ENCODE data around the gene ZNF574.

The ZNF574 gene

DNA sequence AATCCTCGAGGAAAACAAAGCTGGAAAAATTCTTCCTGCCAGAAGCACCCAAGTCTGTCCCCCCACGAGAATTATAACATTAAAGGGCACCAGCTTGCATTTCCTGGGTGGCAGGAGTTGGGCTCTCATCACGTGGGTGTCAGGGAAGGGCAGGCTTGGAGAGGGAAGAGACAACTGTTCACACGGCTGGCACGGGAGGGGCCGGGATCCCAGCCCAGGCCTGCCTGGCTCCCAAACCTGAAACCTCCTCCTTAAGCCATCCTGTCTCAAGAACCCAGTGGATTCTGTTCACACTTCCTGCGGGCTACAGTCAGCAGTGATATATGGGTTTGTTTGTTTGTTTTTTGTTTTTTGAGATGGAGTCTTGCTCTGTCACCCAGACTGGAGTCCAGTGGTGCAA lies 18.1 kb upstream of the ZNF574 start:
- no peak for DNase-seq

- DNase-seq: no peak
Observed at GRCh38 chr19:42059196-42059595, 16.8 kb upstream of the ZNF574 start.

DNA sequence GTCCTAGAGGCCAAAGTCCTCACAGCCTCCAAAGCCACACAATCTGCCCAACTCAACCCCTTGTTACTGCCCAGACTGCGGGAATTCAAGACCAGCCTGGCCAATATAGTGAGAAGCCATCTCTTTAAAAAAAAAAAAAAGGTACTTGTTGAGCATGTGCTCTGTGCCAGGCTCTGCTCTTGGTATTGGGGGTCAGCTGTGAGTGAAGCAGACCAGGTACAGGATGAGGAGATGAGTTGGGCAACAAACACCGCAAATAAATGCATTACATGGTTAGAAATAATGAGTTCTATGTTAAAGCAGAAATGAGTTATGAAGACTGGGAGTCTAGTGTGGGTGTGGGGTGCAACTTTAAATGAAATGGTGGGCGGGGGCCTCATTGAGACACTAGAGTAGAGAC lies 15.8 kb upstream of the ZNF574 start:
- DNase-seq: no peak

GRCh38 chr19:42062381-42062780 lies 13.6 kb upstream of the ZNF574 start:
- no peak for DNase-seq

DNA sequence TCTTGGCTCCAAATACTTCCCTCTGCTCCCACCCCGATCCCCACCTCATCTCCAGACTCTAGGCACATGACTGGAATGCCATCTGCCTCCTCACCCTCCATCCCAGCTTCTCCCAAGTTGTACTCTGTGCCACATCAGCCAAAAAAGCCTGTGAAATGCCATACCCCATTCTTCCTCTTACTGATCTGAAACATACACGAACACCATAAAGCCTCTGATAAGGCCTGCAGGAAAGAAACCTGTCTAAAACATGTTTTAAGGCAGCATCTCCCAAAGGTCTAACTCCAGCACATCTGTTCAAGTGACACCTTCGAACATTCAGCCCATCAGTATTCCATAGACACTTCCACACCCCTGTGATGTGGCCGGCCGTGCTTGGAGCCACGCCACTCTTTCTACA lies 11.5 kb upstream of the ZNF574 start:
- DNase-seq: no peak

DNA sequence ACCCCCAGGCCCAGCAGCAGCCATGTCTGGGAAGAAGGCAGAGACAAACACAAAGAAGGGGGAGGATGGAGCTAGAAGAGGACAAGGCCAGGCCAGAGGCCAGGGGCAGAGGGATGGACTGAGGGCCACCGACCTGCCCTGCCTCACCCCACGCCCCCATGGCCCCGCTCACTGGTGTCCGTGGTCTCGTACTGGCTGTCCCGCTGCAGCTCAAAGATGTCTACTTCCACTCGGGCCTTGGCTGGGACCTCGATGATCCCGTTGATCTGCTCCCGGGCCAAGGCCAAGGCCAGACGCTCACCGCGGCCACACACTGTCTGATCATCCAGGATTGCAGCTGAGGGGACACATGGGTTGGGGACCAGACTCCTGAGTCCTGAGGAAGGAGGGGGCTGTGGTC lies 10.9 kb upstream of the ZNF574 start:
- DNase-seq: no peak

- no peak for DNase-seq
Observed at GRCh38 chr19:42065511-42065910, 10.5 kb upstream of the ZNF574 start.

DNA sequence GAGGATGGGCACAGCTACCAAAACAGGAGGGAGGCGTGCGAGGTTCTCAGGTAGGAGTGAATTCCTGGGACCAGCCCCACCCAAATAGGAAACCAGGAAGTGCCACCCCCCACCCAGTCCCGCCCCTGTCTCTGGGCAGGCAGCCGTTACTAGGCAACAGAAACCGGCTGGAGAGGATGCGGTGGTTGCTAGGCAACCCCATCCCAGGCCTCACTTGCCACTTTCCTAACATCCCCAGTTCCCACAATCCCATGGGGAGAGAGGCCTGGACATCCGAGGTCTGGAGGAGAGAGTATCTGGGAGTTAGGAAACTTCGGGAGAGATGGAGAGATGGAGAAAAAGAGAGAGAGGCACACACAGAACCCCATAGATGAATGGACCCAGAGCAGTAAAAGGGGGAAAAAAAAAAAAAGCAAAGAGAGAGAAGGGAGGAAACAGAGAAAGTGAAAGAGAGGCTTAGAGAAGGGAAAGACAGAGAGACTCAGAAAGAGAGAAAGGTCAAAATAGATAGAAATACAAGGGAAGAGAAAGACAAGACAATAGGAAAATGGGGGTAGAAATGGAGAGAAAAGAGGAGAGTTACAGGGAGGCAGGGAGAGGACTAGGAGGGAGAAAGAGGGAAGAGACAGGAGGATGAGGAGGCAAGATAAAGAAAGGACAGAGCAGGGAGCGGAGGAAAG lies 9.8 kb upstream of the ZNF574 start:
- no peak for DNase-seq

- no peak for DNase-seq
Observed at GRCh38 chr19:42067315-42067888, 8.6 kb upstream of the ZNF574 start.

DNA sequence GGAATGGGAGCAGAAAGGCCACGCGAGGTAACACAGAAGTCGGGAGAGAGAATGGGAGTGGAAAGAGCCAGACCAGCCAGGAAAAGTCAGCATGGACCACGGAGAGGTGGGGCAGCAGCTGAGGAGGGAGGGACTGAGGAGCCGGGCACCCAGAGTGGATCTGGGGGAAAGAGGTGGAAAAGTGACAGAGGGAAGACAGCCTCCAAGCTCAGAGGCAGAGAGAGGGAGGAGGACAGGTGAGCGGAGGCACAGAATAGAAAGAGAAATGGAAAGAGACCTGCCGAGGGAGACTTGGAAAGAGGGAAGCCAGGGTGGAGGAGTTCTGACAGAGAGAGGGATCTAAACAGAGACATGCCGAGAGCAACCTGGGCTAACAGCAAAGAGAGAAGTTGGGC lies 7.6 kb upstream of the ZNF574 start:
- no peak for DNase-seq

DNA sequence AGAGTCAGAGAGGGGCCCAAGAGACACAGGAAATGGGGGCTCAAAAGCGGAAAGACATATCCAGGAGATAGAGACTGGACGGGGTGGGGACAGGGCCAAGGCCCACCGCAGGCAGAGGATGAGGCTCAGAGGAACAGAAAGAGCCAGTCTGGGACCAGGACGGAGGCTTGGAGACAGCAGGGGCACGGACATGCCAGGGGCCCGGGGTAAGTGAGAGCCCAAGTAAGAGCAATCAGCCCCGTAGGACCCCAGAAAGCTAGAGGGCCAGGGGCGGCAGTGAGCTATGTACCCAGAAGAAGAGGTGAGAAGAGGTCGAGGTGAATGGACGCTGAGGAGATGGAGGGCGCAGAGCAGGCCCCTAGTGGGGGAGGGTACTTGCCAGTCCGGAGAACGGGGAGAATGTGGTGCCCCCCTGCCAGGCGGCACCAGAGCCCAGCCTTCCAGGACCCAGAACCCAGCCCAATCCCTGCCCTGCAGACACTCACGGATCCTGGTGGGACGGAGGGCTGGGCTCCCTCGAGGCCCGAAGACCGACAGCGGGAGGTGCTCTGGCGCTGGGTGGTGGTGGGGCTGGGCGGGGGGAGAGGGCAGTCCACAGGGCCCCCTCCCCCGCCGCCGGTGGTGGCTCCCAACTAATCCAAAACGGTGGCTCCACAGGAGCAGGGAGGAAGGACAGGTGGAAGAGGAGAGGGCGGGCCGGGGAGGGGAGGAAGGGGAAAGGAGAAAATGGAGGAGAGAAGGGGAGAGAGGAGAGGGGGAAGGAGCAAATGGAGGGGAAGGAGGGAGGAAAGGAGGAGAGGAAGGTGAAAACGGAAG lies 7.0 kb upstream of the ZNF574 start:
- no peak for DNase-seq

DNA sequence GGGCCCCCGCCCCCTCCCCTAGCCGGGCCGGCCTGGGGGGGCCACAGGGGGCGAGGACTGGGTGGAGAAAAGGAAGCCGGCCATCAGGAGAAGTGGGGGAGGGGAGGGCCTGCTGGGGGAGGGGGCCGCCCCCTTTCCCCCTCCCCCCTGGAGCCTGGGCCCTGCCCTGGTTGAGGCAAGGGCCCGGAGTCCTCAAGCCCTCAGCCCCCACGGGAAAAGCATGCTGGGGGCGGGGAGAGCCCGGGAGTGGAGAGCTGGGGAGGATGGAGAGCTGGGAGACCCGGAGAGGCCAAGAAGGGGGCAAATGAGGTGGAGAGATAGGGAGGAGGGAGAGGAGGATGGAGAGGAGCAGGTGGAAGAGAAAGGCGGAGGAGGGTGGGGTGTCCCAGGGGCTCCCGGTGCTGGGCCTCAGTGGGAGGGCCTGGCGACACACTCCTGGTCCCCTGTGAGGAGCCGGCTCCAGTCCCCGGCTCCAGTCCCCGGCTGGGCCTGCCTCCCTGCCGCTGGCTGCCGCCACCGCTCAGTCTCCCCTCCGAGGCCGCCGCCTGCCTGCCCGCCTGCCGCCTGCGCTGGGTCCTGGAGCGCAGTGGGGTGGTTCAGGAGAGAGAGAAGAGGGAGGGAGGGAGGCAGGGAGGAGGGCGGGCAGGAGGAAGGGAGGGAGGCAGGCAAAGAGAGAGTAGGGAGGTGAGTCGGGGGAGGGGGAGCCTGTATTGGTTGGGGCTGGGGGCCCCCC lies 6.2 kb upstream of the ZNF574 start, which contains the start of gene GRIK5:
TSS of gene GRIK5 (minus strand) at position 588 of the 733 bp plus-strand sequence. CDS start 4,436 bp downstream, outside the sequence.
- DNase-seq: no peak

DNA sequence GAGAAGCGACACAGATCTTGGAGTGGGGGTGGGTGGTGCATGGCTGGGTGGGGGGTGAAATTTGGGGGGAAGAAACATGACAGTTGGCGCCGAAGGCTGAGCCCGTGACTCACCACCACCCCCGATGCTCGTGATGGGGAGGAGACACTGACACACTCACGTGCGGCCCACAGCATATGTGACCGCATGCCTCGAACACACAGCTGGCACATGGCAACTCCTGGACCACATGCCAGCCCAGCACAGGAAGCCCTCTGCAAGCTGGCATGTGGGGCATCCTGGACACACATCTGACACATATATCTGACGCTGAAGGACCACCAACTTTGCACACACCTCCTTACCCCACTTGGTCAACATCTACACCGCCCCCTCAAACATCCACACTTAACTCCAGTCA lies 4.7 kb upstream of the ZNF574 start:
- no peak for DNase-seq

DNA sequence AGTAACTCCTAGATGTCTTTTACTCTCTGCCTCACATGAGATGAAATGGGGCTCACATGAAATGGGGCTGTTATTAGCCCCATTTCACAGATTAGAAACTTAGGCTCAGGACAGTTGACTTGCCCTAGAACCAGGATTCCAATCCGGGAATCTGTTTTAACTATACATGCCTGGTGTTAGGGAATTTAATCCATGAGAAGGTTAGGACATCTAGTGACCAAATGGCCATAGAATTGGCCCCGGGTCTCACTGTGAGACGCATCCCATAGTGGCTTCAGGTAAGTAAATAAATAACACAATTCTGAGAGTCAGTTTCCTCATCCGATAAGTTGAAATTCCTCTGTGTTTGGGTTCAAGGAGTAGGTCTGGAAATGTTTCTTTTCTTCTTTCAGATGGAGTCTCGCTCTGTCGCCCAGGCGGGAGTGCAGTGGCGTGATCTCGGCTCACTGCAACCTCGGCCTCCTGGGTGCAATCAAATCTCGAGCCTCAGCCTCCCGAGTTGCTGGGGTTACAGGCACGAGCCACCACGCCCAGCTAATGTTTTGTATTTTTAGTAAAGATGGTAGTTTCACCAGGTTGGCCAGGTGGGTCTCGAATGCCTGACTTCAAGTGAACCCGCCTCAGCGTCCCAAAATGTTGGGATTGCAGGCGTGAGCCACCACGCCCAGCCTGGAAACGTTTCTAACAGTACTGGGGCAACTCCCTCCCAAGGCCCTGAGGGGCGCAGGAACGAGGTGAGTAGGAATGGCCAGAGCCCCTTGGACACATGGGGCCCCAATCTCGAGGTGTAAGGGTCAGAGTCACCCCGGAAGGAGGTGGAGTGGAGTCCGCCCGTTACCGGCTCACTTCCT lies 1.2 kb upstream of the ZNF574 start:
- DNase-seq: no peak

- no peak for DNase-seq
Observed at GRCh38 chr19:42075364-42075615, 676 bp upstream of the ZNF574 start.

GRCh38 chr19:42076380-42076944 lies 496 bp downstream of the ZNF574 start:
- DNase-seq: no peak

DNA sequence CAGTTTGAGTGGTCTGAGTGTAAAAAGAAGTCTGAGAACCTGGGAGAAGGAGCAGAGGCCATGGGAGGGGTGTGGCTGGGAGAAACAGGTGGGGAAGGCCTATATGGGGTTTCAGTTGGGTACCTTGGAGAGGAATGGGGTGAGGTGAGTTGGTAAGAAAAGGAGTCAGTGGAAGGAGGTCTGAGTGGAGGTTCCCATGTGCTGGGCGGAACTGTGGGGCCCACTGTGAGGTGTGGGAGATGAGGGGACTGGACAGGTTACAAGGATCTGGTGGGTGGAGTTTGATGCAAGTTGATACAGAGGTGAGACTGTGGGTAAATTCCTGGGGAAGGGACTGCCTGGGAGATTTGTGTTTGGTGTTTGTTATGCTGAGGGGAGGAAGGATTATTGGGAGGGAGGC lies 2.1 kb downstream of the ZNF574 start:
- DNase-seq: no peak

DNA sequence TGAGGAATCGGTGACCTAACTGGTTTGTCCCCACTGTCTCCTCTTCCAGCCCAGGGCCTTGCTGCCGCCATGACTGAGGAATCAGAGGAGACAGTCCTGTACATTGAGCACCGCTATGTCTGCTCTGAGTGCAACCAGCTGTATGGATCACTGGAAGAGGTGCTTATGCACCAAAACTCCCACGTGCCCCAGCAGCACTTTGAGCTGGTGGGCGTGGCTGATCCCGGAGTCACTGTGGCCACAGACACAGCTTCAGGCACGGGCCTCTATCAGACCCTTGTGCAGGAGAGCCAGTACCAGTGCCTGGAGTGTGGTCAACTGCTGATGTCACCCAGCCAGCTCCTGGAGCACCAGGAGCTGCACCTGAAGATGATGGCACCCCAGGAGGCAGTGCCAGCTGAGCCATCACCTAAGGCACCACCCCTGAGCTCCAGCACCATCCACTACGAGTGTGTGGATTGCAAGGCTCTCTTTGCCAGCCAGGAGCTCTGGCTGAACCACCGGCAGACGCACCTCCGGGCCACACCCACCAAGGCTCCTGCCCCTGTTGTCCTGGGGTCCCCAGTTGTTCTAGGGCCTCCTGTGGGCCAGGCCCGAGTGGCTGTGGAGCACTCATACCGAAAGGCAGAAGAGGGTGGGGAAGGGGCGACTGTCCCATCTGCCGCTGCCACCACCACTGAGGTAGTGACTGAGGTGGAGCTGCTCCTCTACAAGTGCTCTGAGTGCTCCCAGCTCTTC lies 2.7 kb downstream of the ZNF574 start:
- DNase-seq: no peak

DNA sequence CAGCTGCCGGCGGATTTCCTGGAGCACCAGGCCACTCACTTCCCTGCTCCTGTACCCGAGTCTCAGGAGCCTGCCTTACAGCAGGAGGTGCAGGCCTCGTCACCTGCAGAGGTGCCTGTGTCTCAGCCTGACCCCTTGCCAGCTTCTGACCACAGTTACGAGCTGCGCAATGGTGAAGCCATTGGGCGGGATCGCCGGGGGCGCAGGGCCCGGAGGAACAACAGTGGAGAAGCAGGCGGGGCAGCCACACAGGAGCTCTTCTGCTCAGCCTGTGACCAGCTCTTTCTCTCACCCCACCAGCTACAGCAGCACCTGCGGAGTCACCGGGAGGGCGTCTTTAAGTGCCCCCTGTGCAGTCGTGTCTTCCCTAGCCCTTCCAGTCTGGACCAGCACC lies 3.3 kb downstream of the ZNF574 start:
- no peak for DNase-seq

DNA sequence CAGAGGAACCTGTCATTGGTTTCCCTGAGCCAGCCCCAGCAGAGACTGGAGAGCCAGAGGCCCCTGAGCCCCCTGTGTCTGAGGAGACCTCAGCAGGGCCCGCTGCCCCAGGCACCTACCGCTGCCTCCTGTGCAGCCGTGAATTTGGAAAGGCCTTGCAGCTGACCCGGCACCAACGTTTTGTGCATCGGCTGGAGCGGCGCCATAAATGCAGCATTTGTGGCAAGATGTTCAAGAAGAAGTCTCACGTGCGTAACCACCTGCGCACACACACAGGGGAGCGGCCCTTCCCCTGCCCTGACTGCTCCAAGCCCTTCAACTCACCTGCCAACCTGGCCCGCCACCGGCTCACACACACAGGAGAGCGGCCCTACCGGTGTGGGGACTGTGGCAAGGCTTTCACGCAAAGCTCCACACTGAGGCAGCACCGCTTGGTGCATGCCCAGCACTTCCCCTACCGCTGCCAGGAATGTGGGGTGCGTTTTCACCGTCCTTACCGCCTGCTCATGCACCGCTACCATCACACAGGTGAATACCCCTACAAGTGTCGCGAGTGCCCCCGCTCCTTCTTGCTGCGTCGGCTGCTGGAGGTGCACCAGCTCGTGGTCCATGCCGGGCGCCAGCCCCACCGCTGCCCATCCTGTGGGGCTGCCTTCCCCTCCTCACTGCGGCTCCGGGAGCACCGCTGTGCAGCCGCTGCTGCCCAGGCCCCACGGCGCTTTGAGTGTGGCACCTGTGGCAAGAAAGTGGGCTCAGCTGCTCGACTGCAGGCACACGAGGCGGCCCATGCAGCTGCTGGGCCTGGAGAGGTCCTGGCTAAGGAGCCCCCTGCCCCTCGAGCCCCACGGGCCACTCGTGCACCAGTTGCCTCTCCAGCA lies 4.2 kb downstream of the ZNF574 start:
- no peak for DNase-seq

All from amniotic stem cell (primary cell).